ACHN (cell line): ENCODE measurements around the gene FXYD2.

Experiments used
- DNase-seq: peaks from one replicate; pipeline ENCODE4 v3.0.0-alpha.2; 2015
- in situ Hi-C: cut with HindIII; loops from 2 replicates; pipeline ENCODE4 v1.10.0; 2017; ENCODE audit warnings: low sequenced_read_pairs, low pct_ligation_motif_present, low pct_unique_long_range_greater_than_20kb

The FXYD2 gene

DNA sequence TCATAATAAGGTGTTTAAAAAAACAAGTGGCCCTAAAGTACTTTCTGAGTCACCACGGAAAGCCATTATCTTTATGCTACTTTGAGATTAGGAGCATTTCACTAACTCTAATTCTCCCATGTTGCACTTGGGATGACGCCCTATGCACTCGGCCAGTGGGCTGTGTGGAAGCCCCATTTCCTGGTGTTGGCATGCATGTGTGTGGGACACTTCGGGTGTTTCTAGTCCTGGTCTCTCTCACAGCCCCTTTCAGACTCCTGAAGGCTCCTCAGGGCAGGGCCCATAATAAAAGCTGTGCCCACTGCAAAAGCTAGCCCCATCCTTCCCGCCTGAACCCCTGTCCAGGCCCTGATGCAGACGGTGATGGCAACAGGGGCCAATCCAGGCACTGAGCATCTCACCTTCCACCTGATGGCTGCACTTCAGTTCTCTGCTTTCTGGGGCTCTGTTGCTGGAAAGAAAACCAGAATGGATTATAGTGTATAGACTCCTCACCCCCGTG lies 14.9 kb upstream of the FXYD2 start:
- DNase-seq, result no peak
- in situ Hi-C loops, result no loop called here

DNA sequence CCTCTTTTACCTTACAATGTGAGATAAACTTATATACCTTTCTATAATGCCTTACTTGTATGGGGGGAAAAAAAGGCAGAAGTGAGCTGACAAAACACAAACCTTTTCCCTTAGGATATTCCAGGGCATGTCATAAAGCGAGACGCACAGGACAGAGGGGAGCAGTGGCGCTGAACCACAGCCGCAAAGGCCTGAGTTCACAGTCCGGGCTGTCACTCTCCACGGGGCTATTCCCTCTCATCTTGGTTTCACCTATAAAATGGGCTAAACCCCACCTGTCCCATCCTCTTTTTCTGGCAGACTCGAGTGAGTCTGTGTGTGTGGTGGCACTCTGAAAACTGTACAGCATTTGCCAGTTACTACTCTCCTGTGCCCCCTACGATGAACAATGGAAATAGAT lies 14.4 kb upstream of the FXYD2 start:
- no peak for DNase-seq
- in situ Hi-C loops, result no loop called here

DNA sequence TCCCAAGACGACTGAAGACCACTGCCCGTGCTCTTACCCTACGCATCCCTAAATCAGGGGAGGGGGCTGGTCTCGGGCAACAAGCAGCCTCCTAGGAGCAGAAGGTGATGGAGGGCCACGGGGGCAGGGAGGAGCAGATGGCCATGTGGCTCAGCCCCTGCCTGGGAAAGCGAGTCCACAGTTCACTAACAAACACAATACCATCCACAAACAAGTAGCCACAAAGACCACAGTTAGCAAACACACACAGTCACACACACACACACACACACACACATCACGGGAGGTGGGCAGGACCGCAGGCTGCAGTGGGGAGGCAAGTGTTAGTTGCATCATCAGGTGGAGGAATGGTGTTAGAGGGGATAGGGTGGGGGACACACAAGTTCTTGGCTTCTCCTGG lies 13.2 kb upstream of the FXYD2 start:
- in situ Hi-C loops, result no loop called here

DNA sequence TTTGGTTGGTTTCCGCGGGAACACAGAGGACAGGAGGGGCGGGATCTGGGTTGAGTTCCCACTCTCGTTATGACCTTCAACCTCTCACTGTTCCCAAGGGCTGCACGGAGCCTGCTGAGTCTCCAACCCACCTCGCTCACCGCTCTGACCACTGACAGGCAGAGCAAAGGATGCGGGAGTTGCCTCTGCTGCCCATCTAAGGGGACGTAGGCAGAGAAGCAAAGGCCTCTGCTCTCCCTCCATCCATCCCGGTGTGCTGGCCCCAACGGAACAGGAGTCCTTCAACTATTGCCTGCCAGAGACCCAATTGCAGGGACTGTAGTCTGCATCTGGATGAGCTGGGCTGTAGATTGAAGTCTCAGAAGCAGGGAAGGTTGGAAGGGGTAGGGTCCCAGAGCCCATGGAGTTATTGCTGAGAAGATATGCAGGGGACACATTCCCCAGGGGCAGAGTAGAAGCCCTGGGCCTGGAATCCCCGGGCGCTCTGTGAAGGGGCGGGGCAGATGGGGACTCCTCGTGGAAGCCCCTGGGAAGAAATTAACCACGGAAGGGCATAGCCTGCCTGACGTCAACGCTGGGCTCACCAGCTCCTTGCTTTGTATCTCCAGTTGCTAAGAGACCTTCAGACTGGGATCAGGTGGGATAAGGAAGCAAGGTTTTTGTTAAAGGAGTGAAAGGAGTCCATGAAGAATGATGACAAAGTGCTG lies 12.7 kb upstream of the FXYD2 start:
- DNase-seq, result no peak
- in situ Hi-C loops, result no loop called here

More for the DNA sequence above, 13.2 kb upstream of the FXYD2 start:
- DNase-seq, result no peak

DNA sequence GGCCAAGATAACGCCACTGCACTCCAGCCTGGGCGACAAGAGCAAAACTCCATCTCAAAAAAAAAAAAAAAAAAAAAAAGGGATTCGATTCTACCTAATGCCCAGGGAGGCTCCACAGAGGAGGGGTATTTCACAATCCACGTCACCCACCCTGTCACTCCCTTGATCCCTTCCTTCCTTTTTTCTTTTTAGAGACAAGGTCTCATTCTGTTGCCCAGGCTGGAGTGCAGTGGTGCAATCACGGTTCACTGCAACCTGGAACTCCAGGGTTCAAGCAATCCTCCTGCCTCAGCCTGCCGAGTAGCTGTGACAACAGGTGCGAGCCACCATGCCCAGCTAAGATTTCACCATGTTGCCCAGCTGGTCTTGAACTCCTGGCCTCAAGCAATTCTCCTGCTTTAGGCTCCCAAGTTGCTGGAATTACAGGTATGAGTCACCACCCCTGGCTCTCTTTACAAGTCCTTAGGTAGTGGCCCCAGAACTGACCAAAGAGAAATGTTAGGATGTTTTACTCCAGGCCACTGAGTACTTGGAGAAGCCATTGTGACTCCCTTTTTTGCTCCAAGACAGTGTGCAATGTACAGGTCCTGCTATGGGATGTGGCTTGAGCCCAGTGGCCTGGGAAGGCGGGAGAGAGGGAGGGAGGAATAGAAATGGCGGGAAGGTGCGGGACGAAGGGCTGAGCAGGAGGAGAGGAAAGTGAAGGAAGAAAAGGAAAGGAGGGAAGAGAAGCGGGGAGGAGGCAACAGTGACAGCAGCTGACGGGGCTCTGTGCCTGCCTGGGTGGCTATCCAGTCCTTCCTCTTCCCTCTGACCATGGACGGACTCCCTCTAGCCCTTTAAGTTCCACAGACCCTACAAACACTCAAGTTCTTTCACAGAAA lies 11.8 kb upstream of the FXYD2 start:
- in situ Hi-C loops, result no loop called here
- DNase-seq, result no peak

DNA sequence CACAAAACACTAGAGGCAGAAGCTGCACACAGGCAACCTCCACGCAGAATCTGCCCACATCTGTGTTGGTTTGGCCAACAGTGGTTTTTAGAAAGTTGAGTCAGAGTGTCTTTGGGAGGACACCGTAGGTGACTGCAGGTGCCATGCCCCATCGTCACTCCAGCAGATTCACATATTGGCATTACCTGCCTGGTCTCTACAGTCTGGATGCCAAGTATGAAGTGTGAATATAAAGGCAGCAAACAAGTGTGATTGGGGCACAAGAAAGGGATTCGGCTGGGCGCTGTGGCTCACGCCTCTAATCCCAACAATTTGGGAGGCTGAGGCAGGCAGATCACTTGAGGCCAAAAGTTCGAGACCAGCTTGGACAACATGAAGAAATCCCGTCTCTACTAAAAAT lies 11.0 kb upstream of the FXYD2 start:
- in situ Hi-C loops, result no loop called here
- no peak for DNase-seq

DNA sequence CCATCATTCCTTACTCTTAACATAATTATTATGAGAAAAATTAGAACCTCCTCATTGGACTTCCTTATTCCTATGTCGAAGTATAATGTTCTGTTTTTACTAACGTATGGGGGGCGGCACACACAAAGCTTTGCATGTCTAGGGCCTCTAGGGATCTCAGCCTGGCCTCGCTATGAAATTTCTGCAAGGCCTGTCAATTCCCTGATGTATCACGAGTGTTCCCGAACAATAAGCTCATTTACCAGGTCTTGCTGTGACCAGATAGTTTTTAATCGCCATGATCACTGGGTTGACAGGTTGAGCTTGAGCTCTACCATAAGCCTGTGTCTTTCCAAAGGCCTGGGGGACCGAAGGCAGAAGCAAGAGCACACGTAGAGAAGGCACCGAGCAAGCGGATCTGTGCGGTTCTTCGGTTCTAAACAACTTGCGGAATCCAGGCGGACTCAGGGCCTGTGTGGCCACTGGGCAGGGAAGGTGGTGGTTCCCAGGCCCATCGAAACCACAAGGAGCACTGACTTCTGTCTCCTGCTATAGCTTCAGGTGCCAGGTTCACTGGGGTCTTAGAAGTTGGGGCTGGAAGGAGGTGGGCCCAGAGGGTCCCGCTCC lies 10.4 kb upstream of the FXYD2 start:
- no peak for DNase-seq
- in situ Hi-C loops, result no loop called here

DNA sequence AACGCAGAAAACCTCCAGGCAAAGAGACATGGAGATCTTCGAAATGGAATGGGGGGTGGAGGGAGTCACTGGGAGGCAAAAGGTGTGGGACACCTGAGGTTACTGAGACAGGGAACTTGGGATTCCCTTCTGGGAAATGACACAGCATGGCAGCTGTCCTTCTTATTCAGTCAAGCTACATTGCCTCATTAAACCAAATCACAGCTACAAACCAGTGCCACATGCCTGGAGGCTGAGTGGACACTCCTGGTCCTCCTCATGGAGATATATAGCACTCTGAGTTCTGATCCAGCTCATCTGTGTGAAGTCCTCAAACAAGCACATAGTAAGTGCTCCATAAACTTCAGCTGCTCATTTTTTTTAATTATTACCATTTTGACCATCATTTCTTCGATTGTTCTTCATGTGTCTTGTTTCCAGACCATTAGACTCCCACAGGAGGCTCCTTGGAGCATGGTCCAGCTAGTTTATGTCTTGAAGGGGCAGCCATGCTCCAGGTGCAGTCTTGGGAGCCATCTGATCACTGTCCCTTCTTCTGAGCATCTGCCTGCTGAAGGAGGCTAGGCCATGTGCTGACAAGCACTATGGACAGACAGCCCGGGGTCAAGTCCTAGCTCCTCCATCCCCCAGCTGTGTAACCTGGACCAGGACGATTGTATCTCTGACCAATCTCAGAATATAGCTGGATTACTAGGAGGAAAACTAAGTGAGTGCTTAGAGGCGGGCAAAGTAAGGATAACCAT lies 9.7 kb upstream of the FXYD2 start:
- in situ Hi-C loops, result no loop called here
- no peak for DNase-seq

DNA sequence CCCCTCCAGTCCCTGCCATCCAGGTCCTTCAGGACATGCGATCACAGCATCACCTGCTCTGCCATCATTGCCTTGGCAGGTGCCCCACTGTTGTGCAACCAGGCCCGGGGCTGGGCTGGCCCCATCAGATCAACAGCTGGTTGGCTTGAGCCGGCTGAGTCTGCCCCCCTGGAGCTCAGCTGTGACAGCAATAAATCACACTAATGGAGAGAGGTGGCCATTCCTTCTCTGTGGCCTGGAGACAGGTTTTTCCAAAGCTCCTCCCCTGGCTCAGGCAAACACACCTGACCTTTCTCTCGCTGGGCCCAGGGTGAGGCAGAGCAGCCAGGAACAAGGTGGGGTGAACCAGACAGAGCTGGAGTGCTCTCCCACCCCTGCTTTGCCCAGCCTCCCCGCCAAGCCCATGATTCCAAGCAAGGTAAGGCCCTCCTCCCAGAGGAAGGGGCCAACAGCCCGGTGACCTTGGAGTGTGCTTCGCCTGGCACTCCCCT lies 8.9 kb upstream of the FXYD2 start:
- no peak for DNase-seq
- in situ Hi-C loops, result no loop called here

DNA sequence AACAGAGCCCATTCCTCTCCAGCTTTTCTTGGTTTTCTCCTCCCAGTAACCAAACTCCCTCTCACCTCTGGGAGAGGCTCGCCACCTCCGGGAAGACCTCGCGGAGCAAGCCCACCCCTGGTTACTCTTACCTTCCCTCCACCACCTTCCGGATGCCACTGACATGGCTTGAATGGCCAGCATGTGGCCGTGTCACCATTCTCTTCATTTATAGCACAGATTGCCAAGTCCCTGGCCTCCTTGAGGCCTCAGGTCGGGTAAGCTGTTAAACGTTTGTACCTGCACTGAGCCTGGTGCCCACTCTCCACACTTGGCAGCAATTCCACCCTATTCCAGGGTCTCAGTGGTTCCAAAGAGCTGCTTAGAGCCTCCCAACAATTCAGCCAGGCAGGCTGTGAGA lies 8.0 kb upstream of the FXYD2 start:
- in situ Hi-C loops, result no loop called here
- no peak for DNase-seq

DNA sequence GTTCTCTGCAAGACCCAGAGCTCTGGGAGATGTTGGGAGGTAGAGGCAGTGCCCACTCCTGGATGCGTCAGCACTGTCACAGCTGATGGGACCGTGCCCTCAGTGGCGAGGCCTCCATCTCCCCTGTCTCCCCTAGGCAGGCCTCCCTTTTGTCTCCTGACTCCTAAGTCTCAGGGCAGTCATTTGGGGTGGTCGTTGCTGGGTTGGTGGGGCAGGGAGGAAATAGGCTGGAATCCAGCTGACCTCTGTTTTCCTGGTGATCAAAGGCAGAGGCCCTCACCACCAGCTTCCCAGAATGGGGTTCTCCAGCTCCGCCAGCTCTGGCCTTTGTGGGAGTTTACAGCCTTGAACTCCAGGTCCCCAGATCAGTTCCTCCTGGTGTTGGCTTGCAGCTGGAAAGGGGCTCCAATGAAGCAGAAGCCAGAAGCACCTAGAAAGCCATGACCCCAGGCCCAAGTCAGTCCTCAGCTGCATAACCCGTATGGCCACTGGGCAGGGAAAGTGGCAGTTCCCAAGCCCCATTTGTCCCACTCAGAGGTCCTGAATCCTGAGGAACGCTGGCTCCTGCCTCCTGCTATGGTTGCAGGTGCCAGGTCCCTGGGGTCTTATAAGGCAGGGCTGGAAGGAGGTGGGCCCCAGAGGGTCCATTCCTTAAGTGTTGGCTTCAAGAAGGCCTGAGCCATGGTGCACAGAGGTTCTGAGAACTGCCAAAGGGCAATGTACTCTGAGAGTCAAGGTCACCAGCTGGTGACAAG lies 7.3 kb upstream of the FXYD2 start:
- DNase-seq, result no peak
- in situ Hi-C loops, result no loop called here

DNA sequence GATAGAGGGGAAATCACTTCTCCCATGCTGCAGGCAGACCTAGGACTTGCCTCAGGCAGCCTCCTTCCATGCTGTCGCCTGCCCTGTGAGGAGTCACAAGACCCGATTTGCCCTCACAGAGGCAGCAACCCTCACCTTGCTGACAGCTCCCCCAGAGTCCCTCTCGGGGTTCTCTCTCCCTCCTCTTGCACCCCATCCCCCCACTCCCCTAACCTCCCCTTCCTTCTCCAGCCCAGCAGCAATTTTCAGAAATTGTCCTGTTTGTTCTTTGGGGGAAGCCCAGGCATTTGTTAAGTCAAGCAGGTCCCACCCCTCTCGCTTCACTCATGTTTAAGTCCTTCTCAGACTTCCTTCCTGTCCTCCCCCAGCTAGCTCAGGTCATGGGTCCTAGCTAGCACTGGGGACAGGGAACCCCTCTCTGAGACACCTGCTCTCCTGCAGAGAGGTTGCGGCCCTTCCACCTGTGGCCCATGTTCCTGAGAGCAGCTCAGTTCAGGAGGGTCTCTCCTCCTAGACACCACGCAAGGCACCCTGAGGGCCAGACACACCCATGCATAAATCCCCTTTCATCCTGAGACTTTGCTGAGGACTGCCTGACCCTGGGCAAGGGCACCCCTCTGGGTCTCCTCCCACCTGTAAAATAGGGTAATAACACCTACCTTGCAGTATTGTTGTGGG lies 6.3 kb upstream of the FXYD2 start:
- in situ Hi-C loops, result no loop called here
- DNase-seq, result no peak

DNA sequence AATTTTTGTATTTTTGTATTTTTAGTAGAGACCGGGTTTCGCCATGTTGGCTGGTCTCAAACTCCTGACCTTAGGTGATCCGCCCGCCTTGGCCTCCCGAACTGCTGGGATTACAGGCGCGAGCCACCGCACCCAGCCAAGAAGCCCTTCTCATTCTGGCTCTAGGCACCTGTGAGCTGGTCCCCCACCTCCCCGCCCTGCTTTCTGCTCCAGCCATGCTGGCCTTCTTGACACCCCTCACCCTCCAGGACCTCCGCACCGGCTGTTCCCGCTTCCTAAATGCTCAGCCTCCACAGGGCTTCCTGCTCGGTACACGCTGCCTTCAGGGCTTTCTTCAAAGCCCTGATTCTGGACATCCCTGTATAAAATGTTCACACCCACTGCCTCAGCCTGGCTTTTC lies 5.5 kb upstream of the FXYD2 start:
- no peak for DNase-seq
- in situ Hi-C loops, result no loop called here

DNA sequence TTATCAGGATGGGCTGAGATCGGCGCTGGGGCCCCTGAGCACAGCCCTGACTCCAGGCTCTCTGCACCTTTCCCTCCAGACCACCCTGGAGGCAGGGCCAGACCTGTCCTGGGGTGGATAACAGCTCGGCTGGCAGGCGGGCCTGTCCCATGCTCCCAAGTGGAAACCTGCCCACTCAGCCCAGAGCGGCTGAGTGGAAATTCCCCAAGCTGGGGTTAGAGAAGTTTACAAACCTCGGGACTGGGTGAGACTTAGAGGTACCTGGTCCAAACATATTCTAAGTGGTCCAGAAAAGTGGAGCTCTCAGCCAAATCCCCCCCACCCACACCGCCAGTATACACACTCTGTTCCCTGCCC lies 4.8 kb upstream of the FXYD2 start:
- no peak for DNase-seq
- in situ Hi-C loops, result no loop called here

DNA sequence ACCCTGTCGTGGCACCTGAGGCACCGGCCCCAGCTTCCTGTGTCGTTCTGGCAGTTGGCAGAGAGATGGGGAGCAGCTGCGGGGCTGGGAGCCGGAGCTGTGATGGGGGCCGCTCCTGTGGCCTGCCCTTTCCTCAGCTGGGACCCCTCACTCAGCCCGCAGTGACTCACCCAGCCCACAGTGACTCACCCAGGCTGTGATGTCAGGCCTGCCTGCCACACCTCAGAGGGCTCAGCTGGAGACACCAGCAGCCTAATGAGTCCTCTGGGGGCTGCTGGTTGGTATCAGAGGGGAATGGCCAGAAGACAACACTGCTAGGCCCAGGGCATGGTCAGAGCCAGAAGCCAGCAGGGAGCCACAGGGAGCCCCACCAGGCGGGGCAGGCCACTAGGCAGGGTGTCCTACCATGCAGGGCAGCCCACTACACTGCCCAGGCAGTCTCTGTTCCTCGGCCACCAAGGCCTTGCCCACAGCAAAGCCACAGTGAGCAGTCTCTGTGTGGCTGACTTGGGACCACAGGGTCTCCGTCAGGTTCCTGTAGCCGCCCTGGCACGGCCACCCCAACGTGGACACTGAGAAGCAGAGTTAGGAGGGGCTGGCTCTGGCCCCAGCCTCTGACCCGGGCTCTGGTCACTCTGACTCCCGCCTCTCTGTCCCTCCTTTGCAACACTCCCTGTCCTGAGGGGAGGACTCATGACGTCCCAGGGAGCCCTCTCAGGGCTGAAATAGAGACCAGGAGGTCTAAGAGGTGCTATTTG lies 4.2 kb upstream of the FXYD2 start:
- in situ Hi-C loops, result no loop called here
- peak; percentile 87 for DNase-seq

DNA sequence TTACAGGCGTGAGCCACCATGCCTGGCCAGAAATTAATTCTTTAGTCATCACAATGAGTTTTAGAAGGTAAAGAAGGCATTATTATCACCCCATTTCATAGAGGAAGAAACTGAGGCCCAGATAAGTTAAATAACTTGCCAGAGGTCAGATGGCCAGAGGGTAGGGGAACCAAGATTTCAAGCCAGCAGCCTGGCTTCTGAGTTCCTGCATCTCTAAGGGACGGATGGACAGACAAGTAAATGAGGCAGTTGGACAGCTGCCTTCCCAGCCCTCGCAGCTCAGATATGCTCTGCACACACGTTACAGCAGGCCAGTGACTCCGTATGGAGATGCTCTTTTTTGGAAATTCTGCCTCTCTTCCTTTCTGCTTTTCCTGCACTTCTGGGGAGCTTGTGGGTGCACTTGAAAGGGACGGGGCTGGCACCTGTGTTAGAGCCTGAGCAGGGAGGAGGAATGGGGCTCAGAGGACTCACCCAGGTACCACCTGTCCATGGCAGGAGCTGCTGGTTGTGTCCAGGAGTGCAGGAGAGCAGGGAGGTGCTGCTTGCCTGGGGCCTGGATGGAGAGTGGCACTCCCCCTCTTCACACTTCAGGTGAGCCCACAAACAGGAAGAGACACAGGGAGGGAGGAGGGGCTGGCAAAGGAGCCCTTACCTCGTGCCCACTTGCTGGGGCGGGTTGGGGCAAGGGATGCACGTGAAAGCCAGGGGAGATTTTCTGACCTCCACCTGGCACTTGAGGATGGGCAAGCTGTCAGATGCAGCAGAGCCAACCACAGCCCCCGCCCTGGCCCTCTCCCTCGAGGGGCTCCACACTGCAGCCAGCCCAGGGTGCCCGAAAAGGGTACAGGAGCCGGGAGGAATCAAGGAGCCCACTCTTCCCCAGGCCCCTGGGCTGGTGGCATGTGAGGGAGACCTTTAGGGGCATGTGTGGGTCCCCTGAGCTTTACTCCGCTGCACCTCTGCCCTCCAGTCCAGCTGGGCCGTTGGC lies 3.3 kb upstream of the FXYD2 start:
- DNase-seq, result peak; percentile 27
- in situ Hi-C loops, result no loop called here
